HepG2 (cell line): Measurements from ENCODE around the gene MDM4. TPM values are rescaled to one million over a fixed set of nuclear protein-coding genes. Genes with fewer than 3 reads are reported as not detected.

Experiments
- ATF3 ChIP-seq: sonication (generic); formaldehyde crosslinking; IDR thresholded peaks from 2 replicates; pipeline ENCODE4 v1.4.0; 2020; ENCODE audit warnings: missing genetic modification reagents
- ATF6 ChIP-seq: sonication (generic); formaldehyde crosslinking; conservative IDR thresholded peaks from 2 replicates; pipeline ENCODE4 v1.4.0; 2020; ENCODE audit warnings: missing genetic modification reagents
- CEBPB ChIP-seq: IDR thresholded peaks from 2 replicates; pipeline ENCODE4 v1.6.1; 2011; ENCODE audit warnings: low read depth, low read length, improper control_type of control experiment, borderline replicate concordance
- CEBPZ ChIP-seq: IDR thresholded peaks from 2 replicates; pipeline ENCODE4 v1.6.1; 2012; ENCODE audit warnings: low read length, improper control_type of control experiment
- FOSL2 ChIP-seq: sonication (generic); formaldehyde crosslinking; IDR thresholded peaks from 2 replicates; pipeline ENCODE4 v1.4.0; 2020; ENCODE audit warnings: missing genetic modification reagents
- FOXK1 ChIP-seq: sonication (generic); formaldehyde crosslinking; IDR thresholded peaks from 2 replicates; pipeline ENCODE4 v1.4.0; 2020; ENCODE audit warnings: low read depth, missing genetic modification reagents, borderline replicate concordance
- KDM3A ChIP-seq: IDR thresholded peaks from 2 replicates; pipeline ENCODE4 v1.6.1; 2018; ENCODE audit warnings: low read depth, missing compliant biosample characterization
- NONO ChIP-seq, 2 experiments: fragments of 450-650 bp in 1 of 2; sonication (generic) in 1 of 2; formaldehyde crosslinking in 1 of 2; IDR thresholded peaks in 1 of 2; conservative IDR thresholded peaks in 1 of 2; 2 replicates each; pipeline versions ENCODE4 v1.6.1 to v1.8.0; 2017 to 2022; ENCODE audit warnings: mild to moderate bottlenecking in 1 of 2, missing genetic modification reagents in 1 of 2, moderate library complexity in 1 of 2
- REXO4 ChIP-seq: sonication (generic); formaldehyde crosslinking; IDR thresholded peaks from 2 replicates; pipeline ENCODE4 v1.8.0; 2022; ENCODE audit warnings: missing genetic modification reagents, mild to moderate bottlenecking, borderline replicate concordance
- SMARCC2 ChIP-seq: fragments of 450-650 bp; IDR thresholded peaks from 2 replicates; pipeline ENCODE4 v1.6.1; 2017; ENCODE audit warnings: antibody characterized with exemption, mild to moderate bottlenecking
- SOX13 ChIP-seq, 3 experiments: fragments of 450-650 bp in 1 of 3; sonication (generic) in 1 of 3; formaldehyde crosslinking in 1 of 3; IDR thresholded peaks in 2 of 3; conservative IDR thresholded peaks in 1 of 3; 2 replicates each; pipeline versions ENCODE4 v1.5.0 to v1.6.1; 2016 to 2020; ENCODE audit warnings: antibody characterized with exemption in 1 of 3, mild to moderate bottlenecking in 1 of 3, missing compliant biosample characterization in 1 of 3, missing genetic modification reagents in 1 of 3, moderate library complexity in 1 of 3
- TBX3 ChIP-seq: fragments of 450-650 bp; IDR thresholded peaks from 2 replicates; pipeline ENCODE4 v1.6.1; 2017; ENCODE audit warnings: antibody characterized with exemption, mild to moderate bottlenecking, inconsistent platforms, borderline replicate concordance
- TFAP4 ChIP-seq: sonication (generic); IDR thresholded peaks from 2 replicates; pipeline ENCODE4 v1.6.1; 2016; ENCODE audit warnings: low read depth, borderline replicate concordance
- THRA ChIP-seq: sonication (generic); formaldehyde crosslinking; IDR thresholded peaks from 2 replicates; pipeline ENCODE4 v1.4.0; 2020; ENCODE audit warnings: missing genetic modification reagents, borderline replicate concordance
- ZGPAT ChIP-seq: IDR thresholded peaks from 2 replicates; pipeline ENCODE4 v1.6.1; 2016; ENCODE audit warnings: mild to moderate bottlenecking
- ZNF124 ChIP-seq: sonication (generic); formaldehyde crosslinking; IDR thresholded peaks from 2 replicates; pipeline ENCODE4 v1.4.0; 2020; ENCODE audit warnings: missing genetic modification reagents
- ZNF296 ChIP-seq: sonication (generic); formaldehyde crosslinking; conservative IDR thresholded peaks from 2 replicates; pipeline ENCODE4 v1.5.0; 2020; ENCODE audit warnings: mild to moderate bottlenecking, missing genetic modification reagents
- ZNF317 ChIP-seq: sonication (generic); formaldehyde crosslinking; IDR thresholded peaks from 2 replicates; pipeline ENCODE4 v1.5.0; 2020; ENCODE audit warnings: mild to moderate bottlenecking, missing genetic modification reagents
- ZNF343 ChIP-seq: sonication (generic); formaldehyde crosslinking; IDR thresholded peaks from 2 replicates; pipeline ENCODE4 v1.4.0; 2020; ENCODE audit warnings: mild to moderate bottlenecking, missing genetic modification reagents
- polyA plus RNA-seq, 8 experiments: library from polyadenylated mRNA; depleted of rRNA in 3 of 8; stranded (reverse) in 7 of 8; unstranded in 1 of 8; fragments of >200 nt; fragmentation: Illumina TruSeq in 4 of 8; extraction: Trizol in 4 of 8; gene quantifications; 2 replicates each; pipeline versions ENCODE4 v1.2.1 to v1.2.3, GENCODE V29; 2011 to 2016; ENCODE audit warnings: low read depth in 4 of 8, missing spikeins in 1 of 8, mixed read lengths in 1 of 8; ENCODE audit not compliant: insufficient read depth in 1 of 8
- total RNA-seq, 5 experiments: library from RNA; depleted of rRNA; stranded (reverse); fragments of >200 nt; fragmentation: Illumina TruSeq; extraction: Trizol; gene quantifications; 2 replicates each; pipeline ENCODE4 v1.2.3, GENCODE V29; 2016; ENCODE audit warnings: low read depth in 1 of 5

Gene MDM4
- total and polyA plus RNA-seq, 2 of the 13 experiments (the other 11 are each of a cell fraction or from before 2014, with no cell fraction given) = 14.9 to 19.0 TPM

GRCh38 chr1:204506969-204507316 lies 9.3 kb upstream of the MDM4 start (continued):
- no peak for TF ChIP-seq CEBPZ
- peak; percentile 99 for TF ChIP-seq CEBPB
- no peak for TF ChIP-seq ZNF296 (CRISPR knock-in tag)
- TF ChIP-seq TFAP4 = 0 out of 2 replicates have a peak, but pooled peaks have one; percentile 8
- peak; percentile 38; the same call in 1 of the 2 replicates for TF ChIP-seq KDM3A (CRISPR knock-in tag)
- TF ChIP-seq ZGPAT (CRISPR knock-in tag) = peak; percentile 48
- TF ChIP-seq ZNF343 (CRISPR knock-in tag) = no peak
- peak; percentile 100 for TF ChIP-seq ATF3 (CRISPR knock-in tag)
- TF ChIP-seq THRA (CRISPR knock-in tag) = peak; percentile 59; the same call in 1 of the 2 replicates
- TF ChIP-seq TBX3 = no peak
- no peak for TF ChIP-seq NONO (IDR thresholded peaks at IDR 0.05)
- TF ChIP-seq NONO (CRISPR knock-in tag; conservative IDR thresholded peaks at IDR 0.05) = peak; percentile 66; the same call in 1 of the 2 replicates
- TF ChIP-seq FOSL2 (CRISPR knock-in tag) = peak; percentile 70
- TF ChIP-seq SOX13 (IDR thresholded peaks at IDR 0.05) = 0 out of 2 replicates have a peak, but pooled peaks have one; percentile 9
- TF ChIP-seq SOX13 (CRISPR knock-in tag; conservative IDR thresholded peaks at IDR 0.05 in 1 of 2, IDR thresholded peaks at IDR 0.05 in 1 of 2) = peak in 1 of 2 experiments; percentile 55; a peak in 1 of 4 replicates
- no peak for TF ChIP-seq REXO4 (CRISPR knock-in tag)
- no peak for TF ChIP-seq ZNF317
- no peak for TF ChIP-seq SMARCC2
- TF ChIP-seq ZNF124 (CRISPR knock-in tag) = peak; percentile 78
- TF ChIP-seq FOXK1 (CRISPR knock-in tag) = peak; percentile 76; the same call in 1 of the 2 replicates
- TF ChIP-seq ATF6 (CRISPR knock-in tag) = peak; percentile 66; the same call in 1 of the 2 replicates
